ENCODE data around the gene CFHR1.
"Not testable (repeated sequence)": the region's sequence is repeated elsewhere in the genome, so short reads cannot be mapped to it uniquely, and the experiment has no call there.

CFHR1 gene

DNA sequence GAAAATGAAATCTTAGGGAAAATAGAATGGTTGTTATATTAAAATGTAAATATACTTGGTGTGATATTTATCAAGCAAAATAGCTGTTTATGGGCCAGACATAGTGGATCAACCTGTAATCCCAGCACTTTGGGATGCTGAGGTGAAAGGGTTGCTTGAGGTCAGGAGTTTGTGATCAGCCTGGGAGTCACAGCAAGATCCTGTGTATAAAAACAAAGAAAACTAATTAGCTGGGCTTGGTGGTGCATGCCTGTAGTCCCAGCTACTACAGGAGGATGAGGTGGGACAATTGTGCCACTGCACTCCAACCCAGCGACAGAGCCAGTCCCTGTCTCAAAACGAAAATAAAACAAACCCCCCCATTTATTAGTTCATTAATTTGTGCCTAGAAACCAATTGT lies 21.6 kb upstream of the CFHR1 start:
- Mint-ChIP-seq H3K9me3 (peaks cover 4% of the 10 kb centered on the region), H3K27me3 (ENCODE audit: low read depth) (no peaks in the 10 kb centered on the region), H3K27ac (no peak overlapping the region), H3K4me1 (no peaks in the 10 kb centered on the region), H3K4me3 (no peak overlapping the region), H3K36me3 (ENCODE audit: low read depth) (no peaks in the 10 kb centered on the region)
- TF ChIP-seq, protein P1, sequence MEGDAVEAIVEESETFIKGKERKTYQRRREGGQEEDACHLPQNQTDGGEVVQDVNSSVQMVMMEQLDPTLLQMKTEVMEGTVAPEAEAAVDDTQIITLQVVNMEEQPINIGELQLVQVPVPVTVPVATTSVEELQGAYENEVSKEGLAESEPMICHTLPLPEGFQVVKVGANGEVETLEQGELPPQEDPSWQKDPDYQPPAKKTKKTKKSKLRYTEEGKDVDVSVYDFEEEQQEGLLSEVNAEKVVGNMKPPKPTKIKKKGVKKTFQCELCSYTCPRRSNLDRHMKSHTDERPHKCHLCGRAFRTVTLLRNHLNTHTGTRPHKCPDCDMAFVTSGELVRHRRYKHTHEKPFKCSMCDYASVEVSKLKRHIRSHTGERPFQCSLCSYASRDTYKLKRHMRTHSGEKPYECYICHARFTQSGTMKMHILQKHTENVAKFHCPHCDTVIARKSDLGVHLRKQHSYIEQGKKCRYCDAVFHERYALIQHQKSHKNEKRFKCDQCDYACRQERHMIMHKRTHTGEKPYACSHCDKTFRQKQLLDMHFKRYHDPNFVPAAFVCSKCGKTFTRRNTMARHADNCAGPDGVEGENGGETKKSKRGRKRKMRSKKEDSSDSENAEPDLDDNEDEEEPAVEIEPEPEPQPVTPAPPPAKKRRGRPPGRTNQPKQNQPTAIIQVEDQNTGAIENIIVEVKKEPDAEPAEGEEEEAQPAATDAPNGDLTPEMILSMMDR (IDR thresholded peaks at IDR 0.05; ENCODE audit: unreplicated experiment in 3 of 3) = no peak

DNA sequence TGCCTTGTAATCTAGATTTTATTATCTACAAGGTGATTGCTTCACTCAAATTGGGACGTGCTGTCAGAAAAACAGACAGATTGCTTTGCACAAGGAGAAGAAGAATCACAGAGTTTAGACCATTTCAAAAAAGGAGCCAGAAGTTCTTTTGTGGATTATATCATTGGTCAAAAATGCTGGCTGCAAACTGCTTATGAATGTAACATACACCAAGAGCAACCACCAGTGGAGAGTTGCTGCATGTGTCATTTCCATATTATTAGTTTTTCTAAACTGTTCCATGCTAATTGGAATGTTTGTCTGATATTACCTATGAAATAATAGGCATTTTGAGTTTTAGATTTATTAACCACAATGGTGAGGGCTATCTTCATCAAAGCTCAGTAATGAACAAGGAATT lies 17.6 kb upstream of the CFHR1 start:
- H3K36me3 Mint-ChIP-seq (ENCODE audit: low read depth); H3K27ac Mint-ChIP-seq; H3K9me3 Mint-ChIP-seq; H3K4me1 Mint-ChIP-seq; H3K4me3 Mint-ChIP-seq; H3K27me3 Mint-ChIP-seq (ENCODE audit: low read depth): not testable (repeated sequence)

DNA sequence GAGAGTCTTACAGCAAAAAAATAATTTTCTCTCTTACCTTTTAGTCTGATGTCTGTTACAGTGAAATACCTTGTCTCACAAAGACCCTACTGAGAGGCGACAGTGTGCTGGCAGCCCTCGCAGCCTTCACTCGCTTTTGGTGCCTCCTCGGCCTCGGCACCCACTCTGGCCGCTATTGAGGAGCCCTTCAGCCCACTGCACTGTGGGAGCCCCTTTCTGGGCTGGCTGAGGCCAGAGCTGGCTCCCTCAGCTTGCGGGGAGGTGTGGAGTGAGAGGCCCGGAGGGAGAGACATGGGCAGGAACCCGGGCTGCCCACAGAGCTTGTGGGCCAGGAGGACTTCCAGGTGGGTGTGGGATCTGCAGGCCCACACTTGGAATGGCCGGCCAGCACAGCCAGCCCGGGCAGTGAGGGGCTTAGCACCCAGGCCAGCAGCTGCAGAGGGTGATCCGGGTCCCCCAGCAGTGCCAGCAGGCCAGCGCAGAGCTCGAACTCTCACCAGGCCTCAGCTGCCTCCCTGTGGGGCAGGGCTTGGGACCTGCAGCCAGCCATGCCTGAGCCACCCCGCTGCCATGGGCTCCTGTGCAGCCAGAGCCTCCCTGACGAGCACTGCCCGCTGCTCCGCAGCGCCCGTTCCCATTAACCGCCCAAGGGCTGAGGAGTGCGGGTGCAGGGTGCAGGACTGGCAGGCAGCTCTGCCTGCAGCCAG lies 10.8 kb upstream of the CFHR1 start:
- Mint-ChIP-seq H3K27me3 (ENCODE audit: low read depth) (peaks cover 4% of the 10 kb centered on the region), H3K27ac (no peak overlapping the region), H3K4me3 (no peak overlapping the region), H3K36me3 (ENCODE audit: low read depth) (no peaks in the 10 kb centered on the region), H3K9me3 (peaks cover 2% of the 10 kb centered on the region), H3K4me1 (no peaks in the 10 kb centered on the region)
- TF ChIP-seq, protein P1 (IDR thresholded peaks at IDR 0.05; ENCODE audit: unreplicated experiment in 3 of 3) = no peak

DNA sequence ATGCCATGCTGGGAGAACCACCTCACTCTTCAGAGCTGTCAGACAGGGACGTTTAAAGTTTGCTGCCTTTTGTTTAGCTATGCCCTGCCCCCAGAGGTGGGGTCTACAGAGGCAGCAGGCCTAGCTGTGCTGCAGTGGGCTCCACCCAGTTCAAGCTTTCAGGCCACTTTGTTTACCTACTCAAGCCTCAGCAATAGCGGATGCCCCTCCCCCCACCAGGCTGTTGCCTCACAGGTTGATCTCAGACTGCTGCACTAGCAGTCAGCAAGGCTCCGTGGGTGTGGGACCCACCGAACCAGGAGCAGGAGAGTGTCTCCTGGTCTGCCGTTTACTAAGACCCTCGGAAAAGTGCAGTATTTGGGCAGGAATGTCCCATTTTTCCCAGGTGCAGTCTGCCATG lies 2.1 kb upstream of the CFHR1 start:
- not testable (repeated sequence) for H3K36me3 Mint-ChIP-seq (ENCODE audit: low read depth); H3K9me3 Mint-ChIP-seq; H3K4me1 Mint-ChIP-seq; H3K27me3 Mint-ChIP-seq (ENCODE audit: low read depth); H3K27ac Mint-ChIP-seq; H3K4me3 Mint-ChIP-seq

DNA sequence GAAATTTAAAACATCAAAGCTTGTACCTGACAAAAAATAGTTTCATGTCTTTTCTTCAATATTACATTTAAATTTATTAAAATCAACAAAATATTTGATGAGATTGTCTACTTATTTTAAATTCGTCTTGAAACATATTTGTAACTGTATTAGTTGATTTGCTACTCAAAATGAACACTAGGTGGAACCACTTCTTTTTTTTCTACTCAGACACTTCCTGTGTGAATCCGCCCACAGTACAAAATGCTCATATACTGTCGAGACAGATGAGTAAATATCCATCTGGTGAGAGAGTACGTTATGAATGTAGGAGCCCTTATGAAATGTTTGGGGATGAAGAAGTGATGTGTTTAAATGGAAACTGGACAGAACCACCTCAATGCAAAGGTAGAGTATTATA lies 8.3 kb downstream of the CFHR1 start:
- not testable (repeated sequence) for H3K4me1 Mint-ChIP-seq; H3K9me3 Mint-ChIP-seq; H3K27me3 Mint-ChIP-seq (ENCODE audit: low read depth); H3K36me3 Mint-ChIP-seq (ENCODE audit: low read depth); H3K27ac Mint-ChIP-seq
- TF ChIP-seq, protein P1 (IDR thresholded peaks at IDR 0.05; ENCODE audit: unreplicated experiment in 3 of 3) = peak in 2 of 3 experiments; percentile 33 to 41
- peak overlapping the region in 1 of 3 experiments; percentile 60 for H3K4me3 Mint-ChIP-seq

DNA sequence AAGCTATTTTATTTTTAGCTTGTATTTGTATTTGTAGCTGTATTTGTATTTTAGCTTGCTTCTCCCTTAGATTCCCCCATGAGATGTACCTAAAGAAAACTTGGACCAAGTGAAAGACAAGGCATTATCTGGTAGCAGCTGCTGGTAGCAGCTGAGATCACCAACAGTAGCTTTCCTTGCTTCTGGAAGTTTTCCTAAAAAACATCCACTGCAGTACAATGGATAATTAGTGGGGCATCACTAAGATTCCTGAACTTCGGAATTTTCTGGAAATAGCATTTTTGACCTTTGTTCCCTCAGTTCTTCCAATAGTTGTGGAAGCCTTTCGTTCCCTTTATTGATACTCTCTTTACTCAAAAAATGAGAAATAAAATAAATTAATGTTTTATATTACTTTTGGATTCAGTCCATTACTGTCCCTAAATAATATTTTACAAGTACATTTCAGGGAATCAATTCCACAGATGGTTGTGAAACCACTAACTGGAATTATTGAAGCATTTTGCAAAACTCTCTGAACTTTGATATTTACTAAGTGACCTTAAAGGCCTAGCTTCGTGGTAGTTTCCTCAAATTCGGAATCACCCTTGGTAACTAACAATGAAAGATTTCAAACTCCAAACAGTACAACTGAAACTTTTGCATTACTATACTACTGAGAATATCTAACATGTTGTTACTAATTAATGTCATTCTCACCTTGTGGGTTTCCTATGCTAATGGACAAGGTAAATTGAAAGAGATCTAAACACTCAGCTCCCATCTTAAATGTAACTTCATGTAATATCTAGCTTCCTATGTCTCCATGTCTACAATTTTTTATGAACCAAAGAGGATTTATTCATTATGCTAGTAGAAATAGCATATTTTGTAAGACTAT lies 30.3 kb downstream of the CFHR1 start:
- not testable (repeated sequence) for H3K27me3 Mint-ChIP-seq (ENCODE audit: low read depth); H3K4me1 Mint-ChIP-seq; H3K4me3 Mint-ChIP-seq; H3K36me3 Mint-ChIP-seq (ENCODE audit: low read depth); H3K9me3 Mint-ChIP-seq; H3K27ac Mint-ChIP-seq

DNA sequence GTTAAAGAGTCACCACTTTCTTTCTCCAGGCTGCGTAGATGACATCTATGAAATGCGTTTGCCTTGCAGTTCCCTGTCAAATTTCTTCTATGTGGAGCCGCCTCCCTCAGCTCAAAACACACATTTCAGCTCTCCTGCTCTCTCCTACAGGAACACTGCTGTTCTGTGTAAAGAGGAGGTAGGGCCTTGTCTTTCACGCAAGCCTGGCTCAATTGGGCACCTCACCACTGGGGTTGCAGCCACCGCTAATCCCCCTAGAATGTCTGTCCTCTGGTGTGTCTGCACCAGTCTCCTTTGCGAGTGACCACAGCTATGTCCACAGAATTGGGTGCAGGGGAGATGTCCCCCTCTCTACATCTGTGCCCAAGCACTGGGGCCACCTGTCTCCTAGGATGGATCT lies 36.5 kb downstream of the CFHR1 start:
- Mint-ChIP-seq H3K27ac (no peak overlapping the region), H3K9me3 (no peaks in the 10 kb centered on the region), H3K36me3 (ENCODE audit: low read depth) (no peaks in the 10 kb centered on the region), H3K4me3 (no peak overlapping the region), H3K27me3 (ENCODE audit: low read depth) (peaks cover 3% of the 10 kb centered on the region), H3K4me1 (no peaks in the 10 kb centered on the region)
- TF ChIP-seq, protein P1 (IDR thresholded peaks at IDR 0.05; ENCODE audit: unreplicated experiment in 3 of 3) = no peak
